Hepatocyte (in vitro differentiated cells): ENCODE data around the gene APOL2. TPM values are rescaled to one million over a fixed set of nuclear protein-coding genes. Genes with fewer than 3 reads are reported as not detected.
A peak's percentile ranks its signal among the peaks of the same experiment; 100 is the strongest.

Source experiments
- DNase-seq: peaks from one replicate; pipeline ENCODE4 v3.0.0-alpha.2; 2016; ENCODE audit warnings: low spot score
- H2AFZ ChIP-seq: fragments of 200-600 bp; sonication (generic); 2 replicates; pipeline ENCODE4 v1.6.0; 2016; ENCODE audit warnings: antibody characterized with exemption, mild to moderate bottlenecking
- H3K27ac ChIP-seq: fragments of 200-600 bp; sonication (generic); 2 replicates; pipeline ENCODE4 v1.5.1; 2016; ENCODE audit warnings: mild to moderate bottlenecking
- H3K27me3 ChIP-seq: fragments of 200-600 bp; sonication (generic); 2 replicates; pipeline ENCODE4 v1.6.1; 2016
- H3K36me3 ChIP-seq: fragments of 200-600 bp; sonication (generic); replicated peaks from 2 replicates; pipeline ENCODE4 v1.5.1; 2016; ENCODE audit warnings: low read depth; ENCODE audit not compliant: insufficient read depth
- H3K4me1 ChIP-seq: fragments of 200-600 bp; sonication (generic); 2 replicates; pipeline ENCODE4 v1.5.1; 2016; ENCODE audit warnings: mild to moderate bottlenecking, moderate library complexity; ENCODE audit not compliant: insufficient read depth
- H3K4me2 ChIP-seq: fragments of 200-600 bp; sonication (generic); 2 replicates; pipeline ENCODE4 v1.6.0; 2016
- H3K4me3 ChIP-seq: fragments of 200-600 bp; sonication (generic); 2 replicates; pipeline ENCODE4 v1.5.1; 2016; ENCODE audit warnings: mild to moderate bottlenecking
- H3K79me2 ChIP-seq: fragments of 200-600 bp; sonication (generic); 2 replicates; pipeline ENCODE4 v1.6.0; 2017; ENCODE audit warnings: mild to moderate bottlenecking
- H3K9me2 ChIP-seq: fragments of 200-600 bp; sonication (generic); replicated peaks from 2 replicates; pipeline ENCODE4 v1.6.0; 2017; ENCODE audit warnings: mild to moderate bottlenecking; ENCODE audit not compliant: insufficient read depth
- H3K9me3 ChIP-seq: fragments of 200-600 bp; sonication (generic); 2 replicates; pipeline ENCODE4 v1.5.1; 2016; ENCODE audit warnings: low read depth, mild to moderate bottlenecking
- H4K20me1 ChIP-seq: fragments of 200-600 bp; sonication (generic); 2 replicates; pipeline ENCODE4 v1.6.0; 2016; ENCODE audit warnings: mild to moderate bottlenecking; ENCODE audit not compliant: insufficient read depth, poor library complexity, severe bottlenecking
- CTCF ChIP-seq: fragments of 200-600 bp; sonication (generic); IDR thresholded peaks from 2 replicates; pipeline ENCODE4 v1.5.1; 2016; ENCODE audit warnings: antibody characterized with exemption, mild to moderate bottlenecking; ENCODE audit not compliant: poor library complexity
- EZH2 ChIP-seq: fragments of 200-600 bp; sonication (generic); IDR thresholded peaks from 2 replicates; pipeline ENCODE4 v1.6.1; 2016; ENCODE audit warnings: antibody characterized with exemption, mild to moderate bottlenecking, borderline replicate concordance
- EZH2phosphoT487 ChIP-seq: fragments of 200-600 bp; sonication (generic); IDR thresholded peaks from one replicate; pipeline ENCODE4 v1.6.1; 2018; ENCODE audit warnings: antibody characterized with exemption, mild to moderate bottlenecking, low read depth, moderate library complexity; ENCODE audit not compliant: unreplicated experiment, severe bottlenecking
- WGBS: methylation state at CpG from one replicate; pipeline ENCODE4 v1.1.6; 2016; ENCODE audit warnings: low lambda C conversion rate; ENCODE audit errors: missing lambda C conversion rate; 5-methylcytosine and 5-hydroxymethylcytosine counted together
- polyA plus RNA-seq: library from polyadenylated mRNA; unstranded; fragments of >200 nt; fragmentation: Nextera tagmentation; extraction: Ambion mirVana; gene quantifications from 2 replicates; pipeline ENCODE4 v1.2.1, GENCODE V29; 2016
- total RNA-seq: library from RNA; depleted of rRNA; stranded (reverse); fragments of >200 nt; gene quantifications from 2 replicates; pipeline ENCODE4 v1.2.3, GENCODE V29; 2014

APOL2 gene
- total and polyA plus RNA-seq, 2 experiments from 2014 or later, result 19.5 to 34.8 TPM

DNA sequence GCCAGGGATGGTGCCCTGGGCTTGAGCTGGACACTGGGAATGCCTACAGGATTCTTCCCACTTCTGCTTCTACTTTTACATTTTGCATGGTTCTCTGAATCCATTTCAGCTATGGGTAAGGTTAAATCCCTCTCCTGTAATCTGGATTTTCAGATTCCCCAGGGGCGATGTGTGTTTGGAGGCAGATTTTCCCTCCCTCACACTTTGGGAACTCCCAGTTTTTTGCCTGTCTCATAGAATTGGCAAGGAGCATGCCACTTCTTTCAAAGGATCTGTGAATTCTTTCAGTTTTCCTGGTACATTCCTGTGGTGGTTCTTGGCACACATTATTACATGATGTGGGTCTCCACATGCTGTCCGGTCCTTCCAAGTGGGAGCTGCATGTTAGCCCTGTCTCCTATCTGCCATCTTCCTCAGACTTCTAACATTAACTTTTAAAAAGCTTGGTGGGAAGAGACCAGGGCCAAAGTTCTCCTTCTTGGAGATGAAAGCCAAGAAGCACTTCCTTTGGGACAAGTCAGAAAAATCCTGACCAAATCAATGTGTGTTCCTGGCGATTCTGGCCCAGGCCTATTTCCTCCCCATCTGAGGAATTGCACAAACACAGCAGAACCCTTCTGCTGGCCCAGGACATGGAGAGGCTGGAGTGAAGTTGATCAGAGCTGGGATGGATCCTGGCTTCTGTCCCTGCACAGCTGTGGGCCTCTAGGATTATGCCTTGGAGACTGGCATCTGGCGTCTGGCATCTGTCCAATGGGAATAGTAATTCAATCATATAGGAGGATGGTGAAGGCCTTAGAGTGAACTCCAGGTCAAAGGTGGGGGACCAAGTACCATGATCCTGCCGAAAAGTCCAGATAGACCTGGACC lies 5.4 kb upstream of the APOL2 start:
- Histone ChIP-seq H3K36me3 (no peaks in the 10 kb centered on the region), H3K79me2 (no peaks in the 10 kb centered on the region), H3K4me1 (peaks cover 2% of the 10 kb centered on the region), H3K9me3 (no peaks in the 10 kb centered on the region), H3K4me3 (no peak overlapping the region), H4K20me1 (no peaks in the 10 kb centered on the region), H3K27ac (no peak overlapping the region), H2AFZ (no peak overlapping the region), H3K4me2 (no peak overlapping the region), H3K27me3 (no peaks in the 10 kb centered on the region), H3K9me2 (no peaks in the 10 kb centered on the region)
- no peak for DNase-seq
- 91% methylated on average over 5 of the region's 5 CpGs for WGBS
- TF ChIP-seq CTCF (no peak), EZH2 (no peak), EZH2phosphoT487 (no peak)

DNA sequence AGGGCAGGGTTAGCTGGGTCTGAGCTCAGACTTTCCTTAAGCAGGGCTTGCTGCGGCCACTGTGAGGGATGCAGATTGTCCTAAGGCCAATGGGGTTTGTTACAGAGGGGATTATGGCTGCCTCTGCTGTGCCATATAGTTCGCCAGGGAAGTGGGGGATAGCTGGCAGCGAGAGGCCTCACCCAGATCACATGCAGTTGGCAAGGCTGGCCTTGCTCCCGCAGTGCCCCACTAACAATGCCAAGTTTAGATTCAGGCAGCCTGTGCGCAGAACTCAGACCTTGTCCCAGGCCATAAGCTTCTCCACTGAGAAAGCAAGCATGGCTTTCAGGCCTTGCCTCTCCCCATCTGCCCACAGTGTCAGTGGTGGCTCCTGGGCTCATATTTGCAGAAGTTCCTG lies 4.7 kb upstream of the APOL2 start:
- H3K36me3 ChIP-seq, result no peaks in the 10 kb centered on the region
- no peak overlapping the region for H2AFZ ChIP-seq
- no peak for TF ChIP-seq EZH2
- TF ChIP-seq CTCF, result no peak
- no peak for TF ChIP-seq EZH2phosphoT487

GRCh38 chr22:36239150-36239400 lies 252 bp downstream of the APOL2 start:
- Histone ChIP-seq H3K4me3 (peak overlapping the region; percentile 23), H3K4me2 (peak overlapping the region; percentile 93), H3K4me1 (peaks cover 18% of the 10 kb centered on the region), H3K9me3 (no peaks in the 10 kb centered on the region), H3K36me3 (no peaks in the 10 kb centered on the region), H3K79me2 (peaks cover 39% of the 10 kb centered on the region), H3K9me2 (no peaks in the 10 kb centered on the region), H3K27ac (peak overlapping the region; percentile 89), H3K27me3 (no peaks in the 10 kb centered on the region), H2AFZ (peak overlapping the region; percentile 42), H4K20me1 (no peaks in the 10 kb centered on the region)
- WGBS, result 25% methylated on average over 4 of the region's 4 CpGs
- no peak for DNase-seq
- TF ChIP-seq EZH2phosphoT487, result no peak
- no peak for TF ChIP-seq EZH2
- no peak for TF ChIP-seq CTCF

More for the DNA sequence above, 4.7 kb upstream of the APOL2 start:
- Histone ChIP-seq H3K4me3 (no peak overlapping the region), H3K27ac (no peak overlapping the region), H3K27me3 (no peaks in the 10 kb centered on the region), H3K4me1 (peaks cover 4% of the 10 kb centered on the region), H3K9me2 (no peaks in the 10 kb centered on the region), H3K9me3 (no peaks in the 10 kb centered on the region), H4K20me1 (no peaks in the 10 kb centered on the region), H3K79me2 (no peaks in the 10 kb centered on the region), H3K4me2 (no peak overlapping the region)
- 94% methylated on average over 5 of the region's 5 CpGs for WGBS
- no peak for DNase-seq
